GM18951 (cell line): ENCODE measurements around the gene TRPM7.
"Not testable (repeated sequence)": the region's sequence is repeated elsewhere in the genome, so short reads cannot be mapped to it uniquely, and the experiment has no call there.

Experiments used
- POLR2A ChIP-seq: IDR thresholded peaks from 4 replicates; pipeline ENCODE4 v1.6.1; 2011; ENCODE audit warnings: mild to moderate bottlenecking; ENCODE audit not compliant: insufficient read length, insufficient read depth; ENCODE audit errors: extremely low read depth
- in situ Hi-C: fragments of 300-500 bp; cut with MboI; formaldehyde crosslinking; loops from one replicate; pipeline ENCODE4 v1.12.0; 2022; ENCODE audit warnings: low sequenced_read_pairs, mixed read lengths, inconsistent platforms; ENCODE audit not compliant: unreplicated experiment

The TRPM7 gene, protein sequence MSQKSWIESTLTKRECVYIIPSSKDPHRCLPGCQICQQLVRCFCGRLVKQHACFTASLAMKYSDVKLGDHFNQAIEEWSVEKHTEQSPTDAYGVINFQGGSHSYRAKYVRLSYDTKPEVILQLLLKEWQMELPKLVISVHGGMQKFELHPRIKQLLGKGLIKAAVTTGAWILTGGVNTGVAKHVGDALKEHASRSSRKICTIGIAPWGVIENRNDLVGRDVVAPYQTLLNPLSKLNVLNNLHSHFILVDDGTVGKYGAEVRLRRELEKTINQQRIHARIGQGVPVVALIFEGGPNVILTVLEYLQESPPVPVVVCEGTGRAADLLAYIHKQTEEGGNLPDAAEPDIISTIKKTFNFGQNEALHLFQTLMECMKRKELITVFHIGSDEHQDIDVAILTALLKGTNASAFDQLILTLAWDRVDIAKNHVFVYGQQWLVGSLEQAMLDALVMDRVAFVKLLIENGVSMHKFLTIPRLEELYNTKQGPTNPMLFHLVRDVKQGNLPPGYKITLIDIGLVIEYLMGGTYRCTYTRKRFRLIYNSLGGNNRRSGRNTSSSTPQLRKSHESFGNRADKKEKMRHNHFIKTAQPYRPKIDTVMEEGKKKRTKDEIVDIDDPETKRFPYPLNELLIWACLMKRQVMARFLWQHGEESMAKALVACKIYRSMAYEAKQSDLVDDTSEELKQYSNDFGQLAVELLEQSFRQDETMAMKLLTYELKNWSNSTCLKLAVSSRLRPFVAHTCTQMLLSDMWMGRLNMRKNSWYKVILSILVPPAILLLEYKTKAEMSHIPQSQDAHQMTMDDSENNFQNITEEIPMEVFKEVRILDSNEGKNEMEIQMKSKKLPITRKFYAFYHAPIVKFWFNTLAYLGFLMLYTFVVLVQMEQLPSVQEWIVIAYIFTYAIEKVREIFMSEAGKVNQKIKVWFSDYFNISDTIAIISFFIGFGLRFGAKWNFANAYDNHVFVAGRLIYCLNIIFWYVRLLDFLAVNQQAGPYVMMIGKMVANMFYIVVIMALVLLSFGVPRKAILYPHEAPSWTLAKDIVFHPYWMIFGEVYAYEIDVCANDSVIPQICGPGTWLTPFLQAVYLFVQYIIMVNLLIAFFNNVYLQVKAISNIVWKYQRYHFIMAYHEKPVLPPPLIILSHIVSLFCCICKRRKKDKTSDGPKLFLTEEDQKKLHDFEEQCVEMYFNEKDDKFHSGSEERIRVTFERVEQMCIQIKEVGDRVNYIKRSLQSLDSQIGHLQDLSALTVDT (N-terminal part only)

DNA sequence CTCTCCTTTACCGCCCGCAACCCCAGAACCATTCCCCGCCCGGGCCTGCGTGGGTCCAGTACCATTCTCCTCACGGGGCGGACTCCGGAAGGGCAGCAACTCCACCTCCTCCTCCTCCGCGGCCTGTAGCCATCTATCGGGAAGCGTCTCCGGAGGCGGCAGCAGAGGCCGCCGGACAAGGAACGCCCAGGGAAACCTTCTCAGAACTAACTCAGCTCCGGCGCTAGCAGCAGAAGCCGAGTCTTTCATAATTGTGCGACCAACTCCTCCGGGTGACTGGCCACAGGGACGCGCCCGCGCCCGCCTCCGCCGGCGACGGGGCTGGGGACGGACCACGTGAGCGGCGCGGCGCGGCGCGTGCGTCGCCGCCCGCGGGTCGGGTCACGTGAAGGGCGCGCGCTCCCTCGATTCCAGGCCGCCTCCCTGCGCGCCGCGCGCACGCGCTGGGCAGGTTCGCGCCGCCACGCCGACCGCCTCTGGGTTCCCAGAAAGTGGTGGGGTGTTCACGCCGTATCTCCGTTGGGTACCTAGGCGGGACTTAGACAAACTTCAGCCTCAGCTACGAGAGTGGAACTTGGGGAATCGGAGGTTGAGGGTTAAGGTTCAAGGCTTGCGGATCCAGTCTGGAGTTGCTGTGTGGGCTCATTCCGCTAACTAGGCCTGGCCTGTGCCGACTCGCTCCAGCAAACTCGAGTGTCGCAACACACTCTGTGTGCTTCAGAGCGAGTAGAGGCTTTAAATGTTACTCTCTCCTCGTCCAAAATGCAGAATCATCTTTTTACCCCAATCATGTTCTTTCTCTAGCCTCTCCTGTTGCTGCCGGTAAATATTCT lies at the start of gene TRPM7:
TSS of gene TRPM7 (minus strand) at position 329 of the 833 bp plus-strand sequence. CDS start at position 65, 264 bp downstream.
- in situ Hi-C loops: loop anchor here (10.0 kb wide), 1 partner anchor 218 kb away; the partner anchor contains the start of gene AP4E1
- peak; percentile 96 for TF ChIP-seq POLR2A

DNA sequence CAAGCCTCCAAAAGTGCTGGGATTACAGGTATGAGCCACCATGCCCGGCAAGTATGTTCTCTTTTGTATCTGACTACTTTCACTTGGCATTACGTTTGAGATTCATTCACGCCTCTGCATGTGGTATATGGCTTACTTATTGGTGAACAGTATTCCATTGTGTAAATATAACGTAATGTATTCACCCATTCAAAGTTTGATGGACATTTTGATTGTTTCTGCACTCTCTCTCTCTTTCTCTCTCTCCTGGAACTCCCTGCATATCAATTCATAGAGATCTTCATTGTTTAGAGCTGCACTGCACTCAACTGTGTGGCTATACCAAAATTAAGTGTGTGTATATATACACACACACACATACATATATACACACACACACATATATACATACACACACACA lies 48.6 kb upstream of the TRPM7 start:
- in situ Hi-C loops: no loop called here
- TF ChIP-seq POLR2A: no peak

DNA sequence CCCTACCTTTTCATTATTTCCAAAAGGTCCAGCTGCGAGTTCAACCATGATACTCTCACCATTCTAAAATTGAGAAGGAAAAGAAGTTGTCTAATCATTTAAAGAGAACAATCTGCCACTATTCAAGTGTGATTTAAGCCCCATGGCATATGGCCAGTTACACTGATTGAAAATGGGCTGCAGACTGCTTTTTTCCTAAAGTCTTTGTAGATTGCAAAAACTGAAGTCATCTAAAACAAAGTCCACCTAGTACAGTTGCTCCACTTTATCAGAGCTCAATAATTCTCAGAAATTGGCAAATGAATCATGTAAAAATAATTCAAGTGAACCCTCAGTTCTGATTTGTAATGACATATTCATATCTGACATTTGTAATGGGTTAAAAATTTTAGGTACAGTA lies 39.7 kb upstream of the TRPM7 start:
- no peak for TF ChIP-seq POLR2A
- in situ Hi-C loops: no loop called here

DNA sequence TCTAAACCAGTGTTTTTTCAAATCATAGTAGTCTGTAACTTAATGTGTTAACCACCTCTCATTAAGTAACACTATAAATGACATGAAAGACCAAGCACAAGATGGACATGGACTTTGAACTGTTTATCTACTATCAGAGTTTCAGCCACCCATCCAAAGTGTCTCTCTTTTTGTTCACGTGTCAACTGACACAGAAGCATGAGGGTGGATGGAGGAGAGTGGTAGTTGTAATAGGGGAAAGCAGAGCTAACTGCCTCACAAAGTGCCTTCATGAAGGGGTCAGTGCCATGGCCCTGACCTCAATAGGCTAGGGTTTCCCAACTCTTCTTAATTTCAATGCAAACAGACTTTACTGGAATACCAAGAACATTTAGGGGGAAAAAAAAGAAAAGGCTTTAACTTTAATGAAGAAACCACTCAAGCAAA lies 32.1 kb upstream of the TRPM7 start:
- no peak for TF ChIP-seq POLR2A
- in situ Hi-C loops: no loop called here

DNA sequence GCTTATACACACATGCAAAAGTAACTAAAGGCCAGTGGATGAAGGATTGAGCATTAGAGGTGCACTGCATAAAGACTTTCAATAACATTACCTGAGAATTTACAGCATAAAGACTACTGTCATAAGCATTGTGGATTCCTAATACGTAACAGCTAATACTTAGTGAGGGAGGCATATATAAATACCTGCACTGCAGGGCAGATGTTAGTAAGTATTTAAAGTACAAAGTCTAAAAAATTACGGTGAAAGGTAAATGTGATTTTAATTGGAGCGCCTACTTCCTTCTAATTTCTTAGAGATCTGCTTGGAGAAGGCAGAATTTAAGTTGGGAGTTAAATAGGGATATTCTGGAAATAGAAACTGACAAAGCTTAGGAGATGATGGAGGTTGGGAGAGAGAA lies 25.4 kb upstream of the TRPM7 start:
- TF ChIP-seq POLR2A: no peak

DNA sequence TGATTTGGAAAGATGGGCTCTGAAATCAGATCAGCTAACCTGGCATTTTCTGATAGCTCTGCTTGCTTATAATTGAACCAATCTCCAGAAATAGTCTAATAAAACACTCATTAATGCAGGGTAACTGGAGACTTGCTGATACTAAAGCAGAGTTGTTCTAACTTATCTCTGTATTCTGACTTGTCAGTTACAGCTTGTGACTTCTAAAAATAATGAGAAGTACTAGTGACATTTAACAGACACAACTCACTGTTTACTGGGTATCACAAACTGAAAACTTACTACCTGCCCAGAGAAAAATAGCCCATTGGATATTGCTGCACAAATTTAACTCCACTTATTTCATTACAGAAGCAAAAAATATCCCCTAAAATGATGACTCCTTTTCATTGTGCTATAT lies 24.0 kb upstream of the TRPM7 start:
- no peak for TF ChIP-seq POLR2A
- in situ Hi-C loops: no loop called here

More for the DNA sequence above, 25.4 kb upstream of the TRPM7 start:
- in situ Hi-C loops: no loop called here

DNA sequence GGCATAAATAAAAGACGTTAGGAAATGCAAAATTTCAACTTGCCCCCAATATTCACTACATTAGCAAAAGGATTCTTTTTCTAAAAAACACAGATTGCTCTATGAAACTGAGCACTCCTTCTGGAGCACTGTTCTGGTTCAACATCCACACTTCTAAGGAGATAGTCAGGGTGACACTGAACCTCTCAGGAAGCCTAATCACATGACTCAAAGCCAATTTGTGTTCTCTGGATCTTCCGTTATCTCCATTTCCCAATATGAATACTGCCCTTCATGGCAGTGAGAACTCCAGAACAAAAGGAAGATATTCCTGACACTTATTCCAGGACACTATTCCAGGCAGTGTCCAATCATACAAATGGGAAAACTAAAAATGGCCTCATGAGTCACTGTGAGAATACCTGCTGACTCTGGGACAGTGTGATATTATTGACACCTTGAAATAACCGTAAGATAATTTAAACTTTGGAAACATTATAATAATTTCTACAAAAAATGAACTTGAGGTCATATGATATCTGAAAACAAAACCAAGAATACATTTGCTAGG lies 21.4 kb upstream of the TRPM7 start:
- in situ Hi-C loops: no loop called here
- TF ChIP-seq POLR2A: no peak

DNA sequence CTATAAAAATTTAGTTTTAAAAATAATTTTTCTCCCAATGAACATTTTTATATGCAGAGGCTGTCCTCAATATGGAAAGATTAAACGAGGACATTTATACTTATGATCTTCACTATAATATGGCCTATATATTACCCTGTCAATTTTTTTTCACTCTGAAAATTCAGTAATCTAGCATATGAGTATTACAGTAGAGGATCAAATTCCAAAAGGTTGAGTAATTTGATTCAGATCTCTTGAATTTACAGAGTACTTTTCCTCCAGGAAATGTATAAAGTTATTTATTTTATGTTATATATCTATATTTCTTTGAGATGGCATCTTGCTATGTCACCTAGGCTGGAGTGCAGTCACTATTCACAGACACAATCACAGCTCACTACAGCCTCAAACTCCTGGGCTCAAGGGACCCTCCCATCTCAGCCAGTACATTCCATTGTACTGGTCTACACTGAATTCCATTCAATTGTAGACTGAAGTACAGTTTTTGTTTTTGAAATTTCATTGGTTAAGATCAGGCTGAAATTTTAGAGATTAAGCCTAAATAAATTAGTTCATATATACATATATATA lies 16.3 kb upstream of the TRPM7 start:
- in situ Hi-C loops: no loop called here
- TF ChIP-seq POLR2A: no peak

DNA sequence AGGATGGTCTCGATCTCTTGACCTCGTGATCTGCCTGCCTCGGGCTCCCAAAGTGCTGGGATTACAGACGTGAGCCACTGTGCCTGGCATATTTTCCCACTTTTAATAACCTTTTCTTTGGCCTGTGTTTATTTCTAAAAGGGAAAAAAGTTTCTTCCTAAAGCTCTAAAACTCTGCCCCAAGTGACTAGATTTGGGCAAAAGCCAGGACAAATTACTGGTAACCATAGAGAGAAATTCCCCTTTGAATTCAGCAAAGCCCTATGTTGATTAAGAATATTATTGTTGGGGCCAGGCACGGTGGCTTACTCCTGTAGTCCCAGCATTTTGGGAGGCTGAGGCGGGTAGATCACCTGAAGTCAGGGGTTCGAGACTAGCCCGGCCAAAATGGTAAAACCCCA lies 11.5 kb upstream of the TRPM7 start:
- in situ Hi-C loops: no loop called here
- TF ChIP-seq POLR2A: no peak

DNA sequence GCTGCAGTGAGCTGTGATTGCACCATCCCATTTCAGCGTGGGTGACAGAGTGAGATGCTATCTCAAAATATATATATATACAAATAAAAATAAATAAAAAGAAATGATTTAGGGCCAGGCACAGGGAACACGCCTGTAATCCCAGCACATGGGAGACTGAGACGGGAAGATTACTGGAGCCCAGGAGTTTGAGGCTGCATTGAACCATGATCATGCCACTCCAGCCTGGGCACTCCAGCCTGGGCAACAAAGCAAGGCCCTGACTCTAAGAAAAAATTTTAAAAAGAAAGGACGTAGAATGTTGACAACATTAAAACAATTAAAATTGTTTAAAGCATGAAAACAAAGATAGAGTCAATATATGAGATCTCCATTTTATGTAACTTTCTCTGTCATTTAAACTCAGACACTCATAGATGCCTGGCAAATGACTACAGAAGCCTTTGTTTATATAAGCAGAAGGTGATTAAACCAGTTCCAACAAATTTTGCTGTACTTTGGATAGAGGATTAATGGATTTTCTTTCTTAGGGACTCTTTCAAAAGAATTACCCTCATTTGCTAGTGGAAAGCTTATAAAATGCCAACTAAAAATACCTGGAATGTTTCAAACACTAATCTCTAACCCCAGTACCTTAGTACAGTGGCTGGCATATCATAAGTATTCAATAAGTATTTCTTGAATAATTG lies 10.7 kb upstream of the TRPM7 start:
- in situ Hi-C loops: no loop called here
- no peak for TF ChIP-seq POLR2A

DNA sequence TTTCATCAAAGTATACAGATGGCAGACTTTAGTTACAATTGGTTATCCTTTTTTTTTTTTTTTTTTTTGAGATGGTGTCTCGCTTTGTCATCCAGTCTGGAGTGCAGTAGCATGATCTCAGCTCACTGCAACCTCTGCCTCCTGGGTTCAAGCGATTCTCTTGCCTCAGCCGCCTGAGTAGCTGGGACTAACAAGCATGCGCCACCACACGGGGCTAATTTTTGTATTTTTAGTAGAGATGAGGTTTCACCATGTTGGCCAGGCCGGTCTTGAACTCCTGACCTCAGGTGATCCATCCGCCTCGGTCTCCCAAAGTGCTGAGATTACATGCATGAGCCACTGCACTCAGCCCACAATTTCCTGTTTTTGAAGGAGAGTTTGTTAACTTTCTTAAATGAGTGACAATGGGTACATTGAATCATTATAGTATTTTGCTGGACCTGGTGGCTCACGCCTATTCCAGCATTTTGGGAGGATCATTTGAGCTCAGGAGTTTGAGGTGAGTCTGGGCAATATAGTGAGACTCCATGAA lies 8.1 kb upstream of the TRPM7 start:
- in situ Hi-C loops: not testable (repeated sequence)
